ENCODE data around the gene ZFYVE21. TPM values are rescaled to one million over a fixed set of nuclear protein-coding genes. Genes with fewer than 3 reads are reported as not detected.

The ZFYVE21 gene
- total RNA-seq, 1 experiment from 2014 or later, result 36.2 TPM

GRCh38 chr14:103692159-103692558 is 23.5 kb upstream of the ZFYVE21 start:
- no peak for DNase-seq (ENCODE audit: low read depth)

- no peak for DNase-seq (ENCODE audit: low read depth)
Observed at GRCh38 chr14:103692871-103693270, 22.7 kb upstream of the ZFYVE21 start.

- DNase-seq (ENCODE audit: low read depth), result no peak
Observed at GRCh38 chr14:103693515-103693914, 22.1 kb upstream of the ZFYVE21 start.

- DNase-seq (ENCODE audit: low read depth), result no peak
Observed at GRCh38 chr14:103694572-103695026, 21.0 kb upstream of the ZFYVE21 start.

GRCh38 chr14:103695296-103696069 is 20.1 kb upstream of the ZFYVE21 start:
- DNase-seq (ENCODE audit: low read depth), result no peak

- DNase-seq (ENCODE audit: low read depth), result peak; percentile 77
Observed at GRCh38 chr14:103696070-103696402, 19.6 kb upstream of the ZFYVE21 start.

DNA sequence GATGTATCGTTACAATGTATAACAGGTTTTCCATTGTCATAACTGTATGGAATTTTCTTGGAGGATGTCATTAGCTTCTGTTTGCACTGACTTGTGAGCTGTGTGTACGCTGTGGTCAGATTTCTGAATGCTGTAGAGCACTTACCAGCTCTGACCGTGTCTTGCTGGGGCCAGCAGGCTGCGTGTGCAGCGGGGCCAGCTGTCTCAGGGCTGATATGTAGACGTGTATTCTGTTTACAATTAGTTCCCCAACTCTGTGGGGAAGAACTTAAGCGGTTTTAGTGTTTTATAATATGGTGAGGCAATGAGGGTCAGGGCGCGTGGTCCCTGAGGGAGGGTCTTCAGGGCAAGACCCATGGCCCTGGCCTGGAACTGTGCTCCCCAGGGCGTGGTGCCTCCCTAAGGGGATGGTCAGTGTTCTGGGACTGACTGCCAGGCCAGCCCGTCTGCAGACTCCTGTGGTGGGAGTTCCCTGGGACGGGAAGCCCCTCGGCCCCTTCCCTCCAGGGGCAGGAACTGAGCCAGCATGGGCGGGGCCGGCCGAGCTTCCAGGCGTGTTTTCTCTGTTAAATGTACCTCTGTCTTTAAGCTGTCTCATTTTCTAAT is 19.0 kb upstream of the ZFYVE21 start:
- peak; percentile 58 for DNase-seq (ENCODE audit: low read depth)

GRCh38 chr14:103697206-103697602 is 18.4 kb upstream of the ZFYVE21 start:
- no peak for DNase-seq (ENCODE audit: low read depth)

- no peak for DNase-seq (ENCODE audit: low read depth)
Observed at GRCh38 chr14:103697603-103698379, 17.8 kb upstream of the ZFYVE21 start.

GRCh38 chr14:103698380-103699260 is 17.0 kb upstream of the ZFYVE21 start:
- DNase-seq (ENCODE audit: low read depth), result no peak

DNA sequence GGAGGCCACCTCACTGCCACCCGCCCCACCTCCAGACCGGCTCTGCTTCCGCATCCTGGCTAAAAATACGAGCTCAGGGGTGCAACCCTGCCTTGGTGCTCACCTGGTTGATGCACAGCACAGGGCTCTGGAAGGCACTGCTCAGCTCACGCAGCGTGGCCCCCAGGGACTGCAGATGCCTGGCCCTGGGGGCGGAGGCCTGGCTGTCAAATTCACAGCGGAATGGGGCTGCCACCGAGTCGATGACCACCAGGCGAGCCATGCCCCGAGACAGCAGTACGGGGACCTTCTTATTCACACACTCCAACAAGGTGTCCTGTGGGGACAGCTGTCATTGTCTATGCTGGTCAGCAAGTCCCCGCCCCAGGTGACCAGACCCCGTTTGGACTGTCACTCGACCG is 16.3 kb upstream of the ZFYVE21 start:
- DNase-seq (ENCODE audit: low read depth), result no peak

DNA sequence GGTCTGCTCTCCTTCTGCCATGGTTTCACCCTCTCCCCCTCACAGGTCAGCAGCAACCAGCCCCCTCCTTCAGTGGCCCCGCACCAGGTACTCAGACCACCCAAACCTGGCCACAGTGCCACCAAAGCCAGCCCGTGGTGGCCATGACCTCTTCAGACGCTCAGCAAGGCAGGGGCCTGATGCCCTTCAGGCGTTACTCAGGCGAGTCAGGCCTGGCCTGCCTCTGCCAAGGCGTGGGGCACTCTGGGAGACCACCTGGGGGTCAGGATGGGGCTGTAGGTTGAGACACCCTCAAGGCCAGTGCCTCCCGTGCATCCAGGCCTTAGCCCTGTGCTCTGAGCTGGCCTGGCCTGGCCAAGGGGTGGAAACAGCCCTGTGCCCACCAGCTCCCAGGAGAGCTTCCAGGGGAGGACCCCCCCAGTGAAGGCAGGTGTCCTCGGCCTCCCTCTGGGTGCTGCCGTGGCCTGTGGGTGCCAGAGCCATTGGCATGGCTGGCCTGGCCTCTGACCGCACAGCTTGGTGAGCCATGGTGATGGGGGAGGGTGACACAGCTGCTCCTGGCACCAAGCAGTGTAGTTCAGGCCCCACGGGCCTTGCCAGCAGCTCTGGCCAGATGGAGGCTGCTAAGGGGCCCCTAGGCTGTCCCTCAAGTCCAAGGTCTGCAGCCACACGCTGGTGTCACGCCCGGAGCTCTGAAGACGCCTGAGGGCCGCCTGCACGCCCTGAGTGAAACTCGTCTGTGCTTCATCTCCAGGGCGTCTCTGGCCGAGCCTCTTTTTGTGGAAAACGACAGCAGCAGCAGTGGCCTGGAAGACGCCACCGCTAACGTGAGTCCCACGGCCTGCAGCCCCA is 15.5 kb upstream of the ZFYVE21 start:
- DNase-seq (ENCODE audit: low read depth), result peak; percentile 29

DNA sequence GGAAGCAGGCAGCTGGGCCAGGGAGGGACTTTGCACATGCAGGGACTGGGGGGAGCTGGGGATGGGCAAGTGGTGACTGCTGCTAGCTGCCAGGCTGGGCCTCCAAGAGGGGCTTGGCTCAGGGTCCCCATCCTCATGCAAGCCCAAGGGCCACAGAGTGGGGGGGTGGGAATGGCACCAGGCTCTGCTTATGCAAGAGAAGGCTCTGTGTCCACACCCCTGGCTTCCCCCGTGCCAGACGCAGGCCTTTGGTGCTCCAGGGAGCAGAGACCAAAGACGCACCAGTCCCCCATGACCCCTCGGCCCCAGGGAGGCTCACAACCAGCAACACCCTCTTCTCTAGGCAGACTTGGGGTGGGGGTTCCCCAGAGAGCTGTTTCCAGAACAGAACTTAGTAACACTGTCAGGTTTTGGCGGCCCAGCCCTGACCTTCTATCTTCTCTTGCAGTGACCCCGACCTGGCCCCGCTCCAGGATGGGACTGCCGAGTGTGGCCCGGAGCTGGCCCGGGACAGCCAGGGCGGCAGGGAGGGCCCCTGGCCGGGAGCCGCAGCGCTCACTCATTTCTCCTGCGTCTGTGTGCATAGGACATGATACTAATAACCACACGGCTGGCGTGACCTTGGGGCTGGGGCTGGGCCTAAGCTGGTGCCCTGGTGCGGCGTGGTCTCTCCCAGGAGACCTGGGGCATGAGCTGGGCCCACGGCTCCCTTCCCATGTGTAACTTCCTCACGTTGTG is 14.7 kb upstream of the ZFYVE21 start:
- DNase-seq (ENCODE audit: low read depth), result no peak

DNA sequence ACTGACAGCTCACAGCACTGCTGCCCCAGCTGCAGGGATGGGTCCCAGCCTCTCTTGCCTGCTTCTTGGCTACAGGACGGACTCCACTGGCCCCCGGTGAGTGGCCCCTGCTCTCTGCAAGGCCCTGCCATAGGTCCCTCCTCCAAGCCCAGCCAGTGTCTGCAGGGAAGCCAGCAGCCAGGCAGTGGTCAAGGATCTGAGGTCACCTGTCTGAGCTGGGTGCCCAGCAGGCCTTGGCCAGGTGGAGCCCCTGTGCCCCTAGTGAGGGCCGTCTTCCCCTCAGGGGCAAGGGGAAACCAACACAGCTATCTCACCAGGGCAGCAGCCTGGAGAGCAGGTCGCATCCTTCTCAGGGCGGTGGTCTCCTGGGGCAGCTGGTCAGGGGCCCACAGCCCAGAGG is 13.5 kb upstream of the ZFYVE21 start:
- DNase-seq (ENCODE audit: low read depth), result no peak

DNA sequence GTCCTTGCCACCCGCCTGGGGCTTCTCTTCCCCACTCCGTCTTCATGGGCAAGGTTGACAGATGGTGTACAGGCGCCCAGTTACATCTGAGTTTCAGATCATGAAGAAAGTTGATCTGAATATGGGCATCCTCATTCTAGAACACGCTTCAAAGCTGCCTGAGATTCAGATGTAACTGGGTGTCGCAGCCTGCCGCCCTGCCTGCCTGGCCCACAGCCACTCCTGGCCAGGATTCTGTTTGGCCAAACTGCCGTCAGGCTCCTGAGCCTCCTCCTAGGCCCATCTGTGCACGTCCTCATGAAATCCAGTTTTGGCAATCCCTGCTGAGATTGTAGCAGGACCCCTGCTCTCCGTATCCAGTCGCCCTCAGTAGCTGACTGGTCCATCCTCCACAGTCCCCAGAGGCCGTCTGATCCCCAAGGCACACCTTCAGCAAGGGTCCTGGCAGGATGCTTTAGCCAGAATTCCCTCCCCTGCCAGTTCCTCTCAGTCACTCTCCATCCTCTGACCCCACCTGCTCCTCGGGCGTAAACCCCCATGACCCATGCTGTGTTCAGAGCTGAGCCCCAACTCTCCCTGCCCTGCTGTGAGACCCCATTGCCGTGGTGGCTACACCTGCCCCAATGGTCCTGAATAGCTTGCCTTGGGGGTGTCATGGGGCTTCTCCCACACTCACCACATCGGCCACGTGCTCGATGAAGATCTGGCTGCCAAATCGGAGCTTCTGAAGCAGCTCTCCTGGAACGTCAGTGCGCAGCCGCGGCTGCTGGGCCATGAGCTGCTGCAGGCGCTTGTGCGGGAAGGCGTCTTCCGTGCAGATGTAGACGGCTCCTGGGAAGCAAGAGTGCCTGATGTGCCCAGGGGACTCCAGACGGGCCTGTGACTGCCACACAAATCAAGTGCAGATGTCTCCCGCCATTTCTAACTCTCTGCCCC is 12.8 kb upstream of the ZFYVE21 start:
- DNase-seq (ENCODE audit: low read depth), result no peak

GRCh38 chr14:103703433-103704385 is 11.9 kb upstream of the ZFYVE21 start:
- DNase-seq (ENCODE audit: low read depth), result no peak

GRCh38 chr14:103704708-103705107 is 10.9 kb upstream of the ZFYVE21 start:
- DNase-seq (ENCODE audit: low read depth), result no peak

DNA sequence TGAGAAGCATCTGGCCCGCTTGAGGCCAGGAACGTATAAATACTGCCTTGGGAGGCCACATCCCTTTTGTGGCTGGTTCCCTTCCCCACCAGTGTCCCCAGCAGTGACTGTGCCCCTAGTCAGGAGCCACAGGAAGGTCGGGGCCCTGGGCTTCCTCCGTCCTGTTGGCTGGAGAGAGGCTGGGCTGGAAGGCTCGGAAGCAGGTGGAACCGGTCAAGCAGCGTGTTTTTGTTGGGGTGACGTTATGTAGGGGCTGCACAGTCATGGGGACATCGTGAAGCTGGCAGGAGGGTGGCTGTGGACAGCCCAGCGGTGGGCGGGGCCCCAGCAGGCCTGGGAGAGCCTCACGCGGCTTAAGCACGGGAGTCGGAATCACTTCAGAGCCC is 10.5 kb upstream of the ZFYVE21 start:
- DNase-seq (ENCODE audit: low read depth), result no peak

Measured in LHCN-M2 (cell line).